Stimulated activated naive CD4-positive, alpha-beta T cell treated with Interleukin-2 at 50 U/mL for 16 hours (primary cell): ENCODE measurements around the gene TTLL4.
"Not testable (repeated sequence)": the region's sequence is repeated elsewhere in the genome, so short reads cannot be mapped to it uniquely, and the experiment has no call there.

ENCODE experiments used
- DNase-seq: peaks from one replicate; lab custom pipeline; 2025; lab: John Stamatoyannopoulos, UW

The TTLL4 gene

GRCh38 chr2:218710687-218711549 lies at the start of gene TTLL4:
Gene TTLL4 (plus strand): TSS chr2:218710835. CDS start chr2:218737677, 26,842 bp downstream.
- DNase-seq = peak; percentile 98

GRCh38 chr2:218662377-218662776 lies 48.3 kb upstream of the TTLL4 start:
- DNase-seq = no peak

GRCh38 chr2:218662827-218663226 lies 47.8 kb upstream of the TTLL4 start:
- DNase-seq = no peak

- no peak for DNase-seq
These were observed 46.7 kb upstream of the TTLL4 start for GRCh38 chr2:218663901-218664300.

GRCh38 chr2:218664653-218665052 lies 46.0 kb upstream of the TTLL4 start:
- DNase-seq = no peak

- DNase-seq = no peak
These were observed 39.5 kb upstream of the TTLL4 start for GRCh38 chr2:218671097-218671653.

- peak; percentile 83 for DNase-seq
These were observed 38.7 kb upstream of the TTLL4 start, which contains the start of the genes RNF25 and STK36 for GRCh38 chr2:218671654-218672566. Gene RNF25 (minus strand): TSS chr2:218672002. CDS start chr2:218671970, 32 bp downstream. Gene STK36 (plus strand): TSS chr2:218672086. CDS start chr2:218672830, 744 bp downstream.

- DNase-seq = no peak
These were observed 31.5 kb upstream of the TTLL4 start for GRCh38 chr2:218679119-218679518.

GRCh38 chr2:218680061-218680460 lies 30.6 kb upstream of the TTLL4 start:
- DNase-seq = no peak

GRCh38 chr2:218687400-218688060 lies 23.1 kb upstream of the TTLL4 start:
- not testable (repeated sequence) for DNase-seq

GRCh38 chr2:218691234-218691633 lies 19.4 kb upstream of the TTLL4 start:
- no peak for DNase-seq

- DNase-seq = no peak
These were observed 16.1 kb upstream of the TTLL4 start for GRCh38 chr2:218694405-218695145.

GRCh38 chr2:218698885-218699284 lies 11.8 kb upstream of the TTLL4 start:
- no peak for DNase-seq

GRCh38 chr2:218701806-218702205 lies 8.8 kb upstream of the TTLL4 start:
- DNase-seq = no peak

- DNase-seq = no peak
These were observed 7.3 kb upstream of the TTLL4 start for GRCh38 chr2:218703341-218703740.

GRCh38 chr2:218708086-218708485 lies 2.5 kb upstream of the TTLL4 start:
- no peak for DNase-seq

- DNase-seq = no peak
These were observed 727 bp upstream of the TTLL4 start for GRCh38 chr2:218709908-218710307.

- no peak for DNase-seq
These were observed 325 bp upstream of the TTLL4 start for GRCh38 chr2:218710334-218710686.

- no peak for DNase-seq
These were observed 905 bp downstream of the TTLL4 start for GRCh38 chr2:218711550-218711929.

- no peak for DNase-seq
These were observed 3.3 kb downstream of the TTLL4 start for GRCh38 chr2:218713922-218714321.

- DNase-seq = no peak
These were observed 5.4 kb downstream of the TTLL4 start for GRCh38 chr2:218716070-218716469.
